Natural killer cell (primary cell): Measurements from ENCODE around the gene RAB44. TPM values are rescaled to one million over a fixed set of nuclear protein-coding genes. Genes with fewer than 3 reads are reported as not detected.

Experiments used
- ATAC-seq, 3 donors: fragments of 150-1000 bp in 2 of 3; fragments of 200-7000 bp in 1 of 3; cut with Tn5 transposase; 1 replicate in 1 of 3; 2 replicates in 2 of 3; pipeline ENCODE4 v1.10.0; 2021; ENCODE audit warnings: mild to moderate bottlenecking in 2 of 3, moderate library complexity in 2 of 3
- DNase-seq, 2 donors: peaks; one replicate each; pipeline versions ENCODE4 v3.0.0 to v3.0.0-alpha.2; 2013 to 2021; ENCODE audit warnings: mixed read lengths in 1 of 2
- H3K27ac ChIP-seq: one replicate; pipeline ENCODE4 v1.5.1; 2013; ENCODE audit warnings: mild to moderate bottlenecking, low read length
- H3K27me3 ChIP-seq: one replicate; pipeline ENCODE4 v1.6.1; 2013; ENCODE audit warnings: low read length; ENCODE audit not compliant: control insufficient read depth, insufficient read depth
- H3K36me3 ChIP-seq: one replicate; pipeline ENCODE4 v1.6.1; 2013; ENCODE audit warnings: low read length; ENCODE audit not compliant: control insufficient read depth, insufficient read depth
- H3K4me1 ChIP-seq: one replicate; pipeline ENCODE4 v1.6.1; 2013; ENCODE audit warnings: low read length; ENCODE audit not compliant: control insufficient read depth, insufficient read depth
- H3K4me3 ChIP-seq: one replicate; pipeline ENCODE4 v1.5.1; 2013; ENCODE audit warnings: low read length
- H3K9me3 ChIP-seq: one replicate; pipeline ENCODE4 v1.6.1; 2013; ENCODE audit warnings: low read length; ENCODE audit not compliant: control insufficient read depth, insufficient read depth
- H3K27ac Mint-ChIP-seq, 2 donors: one replicate each; pipeline ENCODE4 v1.8.0; 2022; ENCODE audit warnings: mild to moderate bottlenecking in 2 of 2, mixed read lengths in 2 of 2, moderate library complexity in 1 of 2
- H3K27me3 Mint-ChIP-seq, 2 donors: one replicate each; pipeline ENCODE4 v1.8.0; 2022; ENCODE audit warnings: low read depth in 2 of 2, mixed read lengths in 2 of 2
- H3K36me3 Mint-ChIP-seq: one replicate; pipeline ENCODE4 v1.8.0; 2022; ENCODE audit warnings: mixed read lengths
- H3K4me1 Mint-ChIP-seq, 2 donors: one replicate each; pipeline ENCODE4 v1.8.0; 2022; ENCODE audit warnings: mixed read lengths in 2 of 2
- H3K4me3 Mint-ChIP-seq: one replicate; pipeline ENCODE4 v1.8.0; 2022; ENCODE audit warnings: mild to moderate bottlenecking, moderate library complexity, mixed read lengths
- H3K9me3 Mint-ChIP-seq, 2 donors: one replicate each; pipeline ENCODE4 v1.8.0; 2022; ENCODE audit warnings: mixed read lengths in 2 of 2
- CTCF ChIP-seq: fragments of 200-600 bp; IDR thresholded peaks from one replicate; pipeline ENCODE4 v1.8.0; 2022; ENCODE audit warnings: antibody characterized with exemption
- WGBS: methylation state at CpG from one replicate; pipeline ENCODE4 v1.1.7; 2013; ENCODE audit warnings: missing lambda C conversion rate; ENCODE audit not compliant: insufficient coverage; 5-methylcytosine and 5-hydroxymethylcytosine counted together
- intact Hi-C: fragments of 100-400 bp; cut with micrococcal nuclease; formaldehyde crosslinking; loops from one replicate; pipeline ENCODE4 v1.14.2; 2022
- total RNA-seq, 4 donors: library from RNA; stranded (reverse); fragments of 120-200 nt in 1 of 4; gene quantifications; one replicate each; pipeline versions ENCODE4 v1.2.3 to v1.2.4, GENCODE V29; 2013 to 2022

The RAB44 gene
- total RNA-seq, 3 donors from 2014 or later (not counting 1 experiment from before 2014, with no cell fraction given) = 0.09 to 12.9 (median 0.70) TPM

GRCh38 chr6:36753671-36754405, 56.2 kb downstream of the RAB44 start:
- H3K4me1 Mint-ChIP-seq = peaks cover 29 to 41% of the 10 kb centered on the region in 2 donors
- H3K27me3 Mint-ChIP-seq = no peaks in the 10 kb centered on the region

DNA sequence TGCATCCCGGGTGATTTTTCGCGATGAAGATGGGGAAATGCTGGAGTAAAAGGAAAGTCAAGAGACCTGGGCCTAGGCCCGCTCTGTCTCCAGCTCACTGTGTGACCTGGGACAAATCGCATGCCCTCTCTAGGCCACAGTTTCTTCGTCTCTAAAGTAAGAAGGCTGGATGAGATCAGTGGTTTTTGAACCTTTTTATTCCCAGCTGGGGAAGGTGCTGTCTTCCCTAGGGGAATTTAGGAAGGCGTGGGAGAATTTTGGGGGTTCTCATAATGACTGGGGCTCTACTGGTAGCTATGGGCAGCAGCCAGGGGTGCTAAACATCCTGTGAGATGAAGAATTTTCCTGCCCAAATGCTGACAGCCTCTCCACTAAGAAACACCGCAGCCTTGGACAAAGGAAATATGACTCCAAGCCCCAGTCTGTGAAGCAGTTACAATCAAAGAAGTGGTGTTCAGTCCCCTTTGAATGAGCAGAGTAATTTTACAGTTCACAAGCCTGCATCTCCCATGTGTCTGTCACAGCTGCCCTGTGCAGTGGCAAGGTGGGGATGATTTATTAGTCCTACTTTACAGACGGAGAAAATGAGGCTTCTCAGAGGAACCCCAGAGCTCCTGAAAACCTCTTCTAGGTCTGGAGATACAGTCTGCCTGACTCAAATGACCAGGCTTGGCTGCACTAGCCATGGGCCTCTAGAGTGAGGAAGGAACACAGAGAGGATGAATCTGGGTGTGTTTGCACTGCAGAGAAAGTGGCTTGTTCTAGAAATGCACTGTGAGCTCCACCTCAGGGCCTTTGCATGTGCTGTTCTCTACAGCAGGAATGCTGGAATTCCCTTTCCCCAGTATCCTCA, 57.2 kb downstream of the RAB44 start:
- intact Hi-C loops = loop anchor here (5.0 kb wide), 1 partner anchor 333 kb away; no protein-coding TSS in a partner anchor
- no peak for DNase-seq
- no peak for ATAC-seq
- 93% methylated on average over 9 of the region's 9 CpGs for WGBS
- H3K36me3 ChIP-seq = no peaks in the 10 kb centered on the region
- Mint-ChIP-seq H3K27me3 (peaks cover 0 to 4% of the 10 kb centered on the region in 2 donors), H3K4me3 (peak overlapping the region; percentile 49), H3K9me3 (no peaks in the 10 kb centered on the region), H3K36me3 (no peaks in the 10 kb centered on the region), H3K4me1 (peaks cover 34 to 47% of the 10 kb centered on the region in 2 donors), H3K27ac (peak overlapping the region; percentile 81 to 92)
- H3K4me3 ChIP-seq = no peak overlapping the region
- no peak for TF ChIP-seq CTCF
- peaks cover 9% of the 10 kb centered on the region for H3K9me3 ChIP-seq
- peaks cover 78% of the 10 kb centered on the region for H3K4me1 ChIP-seq
- H3K27ac ChIP-seq = peak overlapping the region; percentile 72
- H3K27me3 ChIP-seq = no peaks in the 10 kb centered on the region

More at GRCh38 chr6:36753671-36754405, 56.2 kb downstream of the RAB44 start:
- Histone ChIP-seq H3K4me3 (no peak overlapping the region), H3K36me3 (no peaks in the 10 kb centered on the region), H3K27me3 (no peaks in the 10 kb centered on the region), H3K27ac (peak overlapping the region; percentile 41), H3K9me3 (peaks cover 11% of the 10 kb centered on the region), H3K4me1 (peaks cover 73% of the 10 kb centered on the region)
- H3K27ac Mint-ChIP-seq = peak overlapping the region in 1 of 2 donors; percentile 38
- no peak for DNase-seq
- no peaks in the 10 kb centered on the region for H3K36me3 Mint-ChIP-seq
- no peaks in the 10 kb centered on the region for H3K9me3 Mint-ChIP-seq
- intact Hi-C loops = no loop called here
- H3K4me3 Mint-ChIP-seq = no peak overlapping the region
- WGBS = 89% methylated on average over 7 of the region's 7 CpGs
- ATAC-seq = no peak
- TF ChIP-seq CTCF = no peak

- Mint-ChIP-seq H3K4me3 (peak overlapping the region; percentile 49), H3K27me3 (peaks cover 0 to 6% of the 10 kb centered on the region in 2 donors), H3K9me3 (no peaks in the 10 kb centered on the region), H3K27ac (peak overlapping the region; percentile 81 to 92), H3K4me1 (peaks cover 34 to 47% of the 10 kb centered on the region in 2 donors), H3K36me3 (no peaks in the 10 kb centered on the region)
- H3K4me3 ChIP-seq = peak overlapping the region; percentile 7
- DNase-seq (peak; percentile 44 to 93), ATAC-seq (peak; percentile 82 to 88 (median 85))
- H3K36me3 ChIP-seq = no peaks in the 10 kb centered on the region
- peak overlapping the region; percentile 72 for H3K27ac ChIP-seq
- WGBS = 23% methylated on average over 19 of the region's 19 CpGs
- no peaks in the 10 kb centered on the region for H3K27me3 ChIP-seq
- no peak for TF ChIP-seq CTCF
- peaks cover 78% of the 10 kb centered on the region for H3K4me1 ChIP-seq
- intact Hi-C loops = loop anchor here (5.0 kb wide), 1 partner anchor 333 kb away; no protein-coding TSS in a partner anchor
- H3K9me3 ChIP-seq = peaks cover 1% of the 10 kb centered on the region
Observed at GRCh38 chr6:36755435-36756348, 58.1 kb downstream of the RAB44 start.
